HG03108 (cell line): ENCODE measurements around the gene TMEM190.

Experiments
- ATAC-seq: cut with Tn5 transposase; IDR thresholded peaks from one replicate; pipeline ENCODE4 v1.9.1; 2021; ENCODE audit warnings: moderate library complexity; ENCODE audit not compliant: unreplicated experiment

Gene TMEM190

DNA sequence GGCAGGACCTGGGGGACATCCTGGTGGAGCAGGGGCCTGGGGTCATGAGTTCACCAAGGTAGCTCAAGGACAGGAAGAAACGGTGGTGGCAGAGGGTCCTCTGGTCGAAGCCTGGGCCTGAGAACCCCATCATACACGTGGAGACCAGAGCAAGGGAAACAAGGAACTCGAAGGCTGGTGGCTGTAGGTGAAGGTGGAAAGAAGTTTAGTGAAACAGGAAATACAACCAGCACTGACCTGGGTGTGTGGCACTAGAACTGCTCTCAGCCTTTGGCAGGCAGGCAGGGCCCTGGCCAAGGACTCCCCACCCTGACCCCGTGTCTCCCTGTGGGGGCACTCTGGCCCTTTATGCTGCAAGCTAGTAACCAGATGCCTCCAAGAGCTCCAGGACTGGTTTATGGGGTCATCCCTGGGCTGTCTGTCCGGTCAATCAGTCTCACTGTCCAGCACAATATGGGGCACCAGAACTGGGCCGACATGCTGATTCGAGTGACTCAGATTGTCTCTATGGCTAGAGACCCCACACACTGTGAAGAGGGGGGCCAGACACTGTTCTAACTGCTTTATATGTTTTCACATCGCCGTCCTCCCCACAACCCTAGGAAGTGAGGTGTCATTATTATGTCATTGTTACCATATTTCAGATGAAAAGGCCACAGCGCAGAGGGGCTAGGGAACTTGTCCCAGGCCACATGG lies 25.9 kb upstream of the TMEM190 start:
- ATAC-seq, result no peak

DNA sequence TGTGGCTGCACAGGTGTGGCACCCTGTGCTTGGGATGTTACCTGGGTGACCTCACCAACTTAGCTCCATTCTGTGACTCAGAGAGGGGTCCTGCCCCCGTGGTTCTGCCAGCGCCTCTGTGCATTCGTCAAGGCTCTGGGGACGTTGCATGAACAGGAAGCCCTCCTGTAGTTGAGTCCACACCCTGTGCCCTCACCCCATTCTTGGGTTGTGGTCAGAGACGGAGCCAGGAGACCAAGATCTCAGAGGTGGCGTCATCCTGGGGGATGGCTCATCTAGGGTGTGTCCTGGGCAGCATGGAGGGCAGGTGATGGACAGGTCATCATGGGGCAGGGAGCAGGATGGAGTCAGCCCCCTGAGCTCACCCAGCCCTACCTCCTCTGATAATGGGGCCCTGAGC lies 24.6 kb upstream of the TMEM190 start:
- no peak for ATAC-seq

DNA sequence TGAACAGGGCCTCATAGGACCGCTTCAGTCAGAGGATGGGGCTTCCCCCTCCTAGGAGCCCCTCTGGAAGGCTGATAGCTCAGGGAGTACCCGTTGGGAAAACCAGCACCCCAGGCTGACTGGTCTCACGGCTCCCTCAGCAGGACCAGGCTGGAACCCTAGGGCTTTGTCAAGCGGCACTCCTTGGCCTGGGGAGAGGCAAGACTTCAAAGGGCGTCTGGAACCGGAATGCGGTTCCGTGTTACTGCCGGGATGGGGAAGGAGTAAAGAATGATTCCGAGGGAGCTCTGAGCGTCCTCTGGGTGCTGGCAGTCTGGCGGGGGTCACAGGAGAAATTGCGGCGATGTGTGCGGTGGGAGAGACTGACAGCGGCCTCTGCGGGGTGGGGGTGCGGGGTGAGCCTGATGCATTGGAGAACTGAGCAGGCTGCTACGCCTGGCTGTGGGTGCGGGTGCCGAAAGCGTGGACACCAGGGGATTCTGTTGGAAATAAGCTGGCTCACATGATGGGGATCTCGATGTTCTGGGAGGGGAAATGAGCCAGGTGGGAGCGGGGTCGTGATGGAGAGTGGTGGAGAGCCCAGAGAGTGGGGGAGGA lies 24.0 kb upstream of the TMEM190 start:
- ATAC-seq, result no peak

DNA sequence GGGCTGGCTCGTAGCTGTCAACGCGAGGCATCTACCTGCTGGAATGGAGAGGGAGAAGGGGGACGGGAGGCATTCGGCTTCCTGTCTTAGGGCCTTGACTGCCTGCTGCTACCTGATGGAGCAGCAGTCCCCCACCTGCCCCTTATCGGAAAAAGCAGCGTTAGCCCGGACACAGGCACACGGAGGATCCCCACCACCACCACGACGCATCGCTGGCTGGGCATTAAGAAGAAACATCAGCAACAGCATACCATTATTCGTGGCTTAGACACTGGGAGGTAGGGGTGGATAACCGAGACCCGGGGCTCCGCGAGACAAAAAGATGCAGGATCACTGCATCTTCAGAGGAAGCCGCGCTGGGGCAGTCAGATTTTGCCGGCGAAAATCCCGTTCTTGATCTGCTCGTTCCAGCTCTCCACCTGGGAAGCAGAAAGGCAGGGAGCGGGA lies 23.2 kb upstream of the TMEM190 start:
- no peak for ATAC-seq

DNA sequence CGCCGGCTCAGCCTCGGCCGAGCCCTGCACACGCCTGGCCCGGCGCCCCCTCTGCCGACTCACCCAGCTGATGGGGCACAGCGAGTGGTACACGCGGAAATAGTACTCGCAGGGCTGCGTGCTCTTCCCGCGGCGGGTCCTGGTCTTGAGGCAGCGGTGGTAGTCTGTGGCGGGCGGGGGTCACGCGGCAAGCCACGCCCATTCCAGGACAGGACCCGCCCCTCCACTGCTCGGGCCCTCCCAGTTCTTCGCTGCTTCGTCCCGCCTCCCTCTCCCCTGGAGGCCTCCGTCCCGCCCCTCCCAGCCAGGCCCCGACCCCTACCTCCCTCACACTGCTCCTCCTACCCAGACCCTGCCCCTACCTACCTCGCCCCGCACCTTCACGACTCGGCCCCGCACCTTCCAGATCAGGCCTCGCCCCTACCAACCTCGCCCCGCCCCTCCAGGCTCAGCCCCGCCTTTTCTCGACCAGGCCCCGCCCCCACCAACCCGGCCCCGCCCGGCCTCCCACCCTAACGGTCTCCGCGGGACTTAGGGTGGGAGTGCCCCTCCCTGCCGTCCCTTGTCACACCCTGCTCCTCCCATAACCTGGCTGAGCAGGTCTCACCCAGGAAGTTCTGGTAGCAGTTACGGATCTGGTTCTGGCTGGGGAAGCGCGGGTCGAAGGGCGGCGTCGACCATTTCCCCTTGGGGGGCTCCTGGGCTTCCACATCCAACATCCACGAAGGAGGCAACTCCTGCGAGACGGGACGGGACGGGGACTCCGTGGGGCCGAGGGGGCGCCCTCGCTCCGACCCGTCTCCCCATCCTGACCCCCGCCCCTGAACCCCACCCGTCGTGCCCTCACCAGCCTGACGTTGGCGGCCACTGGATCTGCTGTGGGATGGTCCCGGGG lies 22.6 kb upstream of the TMEM190 start:
- no peak for ATAC-seq

DNA sequence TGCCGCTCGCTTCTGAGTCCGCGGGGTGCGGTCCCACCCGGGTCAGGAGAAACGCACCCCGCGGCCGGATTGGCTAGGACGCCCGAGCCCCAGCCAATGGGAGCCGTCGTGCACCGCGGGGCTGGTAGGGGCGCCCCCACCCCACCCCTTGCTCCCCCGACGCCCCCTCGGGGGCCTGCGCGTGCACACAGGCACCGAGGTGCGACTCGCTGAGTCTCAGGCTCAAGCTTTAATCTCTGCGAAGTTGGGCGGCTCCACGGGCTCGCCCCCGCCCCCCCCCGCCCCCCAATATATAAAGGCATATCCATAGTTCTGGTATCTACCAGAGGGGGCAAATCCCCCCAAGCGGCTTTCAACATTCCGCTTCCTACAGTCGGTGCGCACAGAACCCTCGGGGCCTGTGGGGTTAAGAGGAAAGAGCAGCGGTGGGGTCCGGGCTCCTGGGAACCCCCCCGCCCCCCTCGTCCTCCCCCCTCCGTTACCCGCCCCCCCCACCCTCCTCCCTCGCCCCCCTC lies 21.9 kb upstream of the TMEM190 start, which contains the start of gene COX6B2:
Gene COX6B2, minus strand, starts transcription at position 22 of the 515 bp plus-strand sequence. CDS start 198 bp downstream, outside the sequence.
- no peak for ATAC-seq

DNA sequence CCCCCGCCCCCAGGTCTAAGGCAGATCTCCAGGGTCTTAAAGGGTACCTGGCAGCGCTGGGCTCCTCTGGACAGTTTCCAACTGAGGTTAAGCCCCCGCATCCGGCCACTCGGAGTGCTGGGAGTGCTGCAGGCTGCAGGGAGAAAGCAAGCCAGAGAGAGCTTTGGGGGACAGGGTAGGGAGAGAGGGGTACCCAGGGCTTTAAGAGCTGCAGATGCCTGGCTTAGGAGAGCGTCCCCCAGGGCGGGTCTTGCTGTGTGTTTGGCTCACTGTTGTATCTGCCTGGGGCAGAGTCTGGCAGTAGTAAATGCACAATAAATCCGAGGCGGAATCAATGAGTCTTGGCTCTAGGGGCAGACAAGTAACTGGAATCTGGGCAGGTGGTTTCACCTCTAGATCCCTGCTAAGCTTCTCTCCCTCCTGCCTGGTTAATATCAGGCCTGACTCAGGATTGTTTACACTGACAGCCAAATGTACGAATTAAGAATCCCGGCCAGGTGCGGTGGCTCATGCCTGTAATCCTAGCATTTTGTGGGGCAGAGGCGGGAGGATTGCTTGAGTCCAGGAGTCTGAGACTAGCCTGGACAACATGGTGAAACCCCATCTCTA lies 21.3 kb upstream of the TMEM190 start:
- no peak for ATAC-seq

DNA sequence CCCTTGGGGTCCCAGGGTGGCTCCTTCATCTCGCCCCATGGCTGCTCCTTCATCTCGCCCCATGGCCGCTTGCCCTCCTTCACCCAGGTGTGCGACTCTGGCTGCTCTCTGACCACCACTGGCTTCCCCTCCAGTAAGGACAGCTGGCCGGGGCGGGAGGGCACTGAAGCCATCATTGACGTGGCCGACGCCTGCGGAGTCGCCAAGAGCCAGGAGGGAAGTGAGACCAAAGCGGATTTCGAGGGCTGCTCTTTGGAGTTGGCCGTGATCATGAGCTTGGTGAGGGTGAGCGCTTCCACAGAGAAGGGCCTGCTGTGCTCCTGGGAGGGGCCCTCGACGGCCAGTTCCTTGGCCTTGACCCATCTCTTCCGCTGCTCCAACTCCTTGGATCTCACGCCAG lies 18.1 kb upstream of the TMEM190 start:
- no peak for ATAC-seq

DNA sequence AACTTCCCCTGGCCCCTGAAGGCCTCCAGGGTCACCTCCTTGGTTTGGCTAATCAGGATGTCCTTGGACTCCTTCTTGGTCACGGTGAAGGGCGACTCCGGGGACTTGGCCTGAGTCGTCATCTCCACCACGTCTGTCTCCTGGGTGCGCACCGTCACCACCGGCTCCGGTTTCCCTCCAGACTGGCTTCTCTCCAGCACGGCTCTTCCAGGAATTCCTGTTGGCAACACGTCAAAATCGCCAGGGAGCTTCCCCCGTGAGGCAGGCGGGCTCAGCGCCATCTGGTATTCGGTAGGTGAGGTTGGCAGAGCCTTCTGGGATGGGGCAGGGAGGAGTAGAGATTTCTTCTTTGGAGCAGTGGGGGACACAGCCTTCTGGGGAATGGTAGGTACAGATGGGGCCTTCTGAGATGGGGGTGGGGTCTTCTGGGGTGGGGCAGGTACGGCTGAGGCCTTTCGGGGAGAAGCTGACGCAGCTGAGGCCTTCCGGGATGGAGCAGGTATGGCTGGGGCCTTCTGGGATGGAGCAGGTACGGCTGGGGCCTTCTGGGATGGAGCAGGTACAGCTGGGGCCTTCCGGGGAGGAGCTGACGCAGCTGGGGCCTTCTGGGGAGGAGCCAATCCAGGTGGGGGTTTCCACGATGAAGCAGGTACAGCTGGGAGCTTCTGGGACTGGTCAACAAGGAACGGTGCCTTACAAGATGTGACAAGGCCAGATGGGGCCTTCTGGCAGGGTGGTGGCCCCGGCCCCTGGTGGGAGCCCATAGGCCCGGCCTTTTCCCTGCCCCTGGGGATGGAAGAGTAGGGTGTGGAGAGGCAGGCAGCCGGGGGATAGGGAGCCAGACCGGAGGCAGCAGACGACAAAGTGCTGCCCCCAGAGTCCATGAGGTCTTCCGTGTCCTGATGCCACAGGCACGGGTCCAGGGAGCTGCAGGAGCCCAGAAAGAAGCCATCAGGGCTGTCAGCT lies 17.4 kb upstream of the TMEM190 start:
- ATAC-seq, result no peak

DNA sequence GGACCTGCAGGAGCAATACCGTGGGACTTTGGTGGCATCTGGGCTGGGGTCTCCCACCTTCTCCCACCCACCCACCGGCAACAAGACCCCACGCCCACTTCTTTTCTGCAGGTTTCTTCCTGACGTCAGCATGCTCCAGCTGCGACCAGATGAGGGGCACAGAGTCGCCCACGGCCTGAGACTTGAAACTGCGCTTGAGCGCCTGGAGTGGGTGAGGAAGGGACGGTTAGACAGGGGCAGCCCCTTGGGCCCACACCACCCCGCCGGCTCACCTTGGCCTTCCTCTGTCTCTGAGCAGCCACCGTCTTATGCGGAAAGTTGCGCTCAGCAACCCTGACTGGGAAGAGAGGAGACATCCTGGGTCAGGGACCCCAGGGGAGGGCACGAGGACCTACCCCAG lies 15.7 kb upstream of the TMEM190 start:
- ATAC-seq, result no peak

DNA sequence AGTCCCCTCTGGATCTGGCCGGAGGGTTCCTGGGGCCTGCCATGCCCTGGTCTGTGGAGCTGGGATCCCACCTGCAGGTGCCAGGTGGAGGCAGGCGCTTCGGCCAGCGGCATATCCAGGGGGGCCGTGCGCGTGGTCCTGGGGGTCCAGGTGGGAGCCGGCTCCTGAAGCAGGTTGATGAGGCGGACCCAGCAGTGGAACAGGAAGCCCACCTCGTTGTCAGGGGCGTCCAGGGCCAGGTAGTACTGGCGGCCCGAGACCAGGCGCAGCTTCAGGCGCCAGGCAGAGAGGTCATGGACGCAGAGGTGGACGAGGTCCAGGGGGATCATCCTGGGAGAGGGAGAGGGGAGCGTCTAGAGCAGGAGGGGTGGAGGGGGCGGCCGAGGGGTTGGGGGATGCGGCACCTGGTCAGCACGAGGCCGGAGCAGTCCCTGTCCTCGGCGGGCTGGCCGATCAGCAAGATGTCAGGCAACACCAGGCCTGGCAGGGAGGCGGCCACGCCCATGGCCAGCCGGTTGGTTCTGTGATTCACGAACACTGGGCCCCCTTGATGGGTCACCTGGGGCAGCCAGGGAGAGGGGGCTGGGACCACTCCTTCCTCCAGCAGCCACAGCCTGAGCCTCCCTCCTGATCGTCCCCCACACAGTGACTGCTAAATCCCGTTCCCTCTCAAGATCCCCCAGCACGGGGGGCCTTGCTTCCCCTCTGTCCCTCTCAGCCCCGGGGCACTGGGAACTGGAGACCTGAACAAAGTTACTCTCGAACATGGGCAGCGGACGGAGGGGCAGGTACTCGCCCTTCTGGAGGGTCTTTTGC lies 14.2 kb upstream of the TMEM190 start:
- no peak for ATAC-seq

DNA sequence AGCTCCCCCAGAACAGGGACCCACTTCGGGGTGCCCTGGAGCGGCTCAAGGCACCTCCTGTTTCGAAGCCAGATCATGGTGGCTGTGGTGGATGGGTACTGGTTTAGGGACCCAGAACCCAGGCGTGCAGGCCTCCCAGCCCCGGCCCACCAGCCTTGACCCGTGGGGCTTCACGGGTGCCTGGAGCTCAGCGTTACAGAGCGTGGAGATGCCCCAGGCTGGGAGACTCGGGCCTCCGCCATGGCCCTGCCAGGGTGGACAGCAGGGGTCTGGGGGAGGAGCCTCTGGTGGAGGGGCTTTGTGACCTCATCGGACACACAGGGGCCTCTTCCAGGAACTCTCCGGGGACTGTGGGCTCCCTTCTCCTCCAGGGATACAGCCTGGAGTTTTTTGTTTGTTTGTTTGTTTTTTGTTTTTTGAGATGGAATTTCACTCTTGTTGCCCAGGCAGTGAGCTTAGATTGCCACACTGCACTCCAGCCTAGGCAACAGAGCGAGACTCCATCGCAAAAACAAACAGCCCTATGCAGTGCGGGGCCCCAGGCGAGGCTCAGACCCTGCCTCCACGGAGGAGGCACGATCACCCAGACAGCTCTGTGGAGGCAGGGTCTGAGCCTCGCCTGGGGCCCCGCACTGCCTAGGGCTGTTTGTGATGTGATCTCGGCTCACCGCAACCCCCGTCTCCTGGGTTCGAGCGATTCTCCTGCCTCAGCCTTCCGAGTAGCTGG lies 13.5 kb upstream of the TMEM190 start, which contains the start of gene GARIN5B:
Gene GARIN5B, minus strand, starts transcription at position 271 of the 727 bp plus-strand sequence. Its CDS starts 194 bp downstream, at position 77.
- no peak for ATAC-seq

DNA sequence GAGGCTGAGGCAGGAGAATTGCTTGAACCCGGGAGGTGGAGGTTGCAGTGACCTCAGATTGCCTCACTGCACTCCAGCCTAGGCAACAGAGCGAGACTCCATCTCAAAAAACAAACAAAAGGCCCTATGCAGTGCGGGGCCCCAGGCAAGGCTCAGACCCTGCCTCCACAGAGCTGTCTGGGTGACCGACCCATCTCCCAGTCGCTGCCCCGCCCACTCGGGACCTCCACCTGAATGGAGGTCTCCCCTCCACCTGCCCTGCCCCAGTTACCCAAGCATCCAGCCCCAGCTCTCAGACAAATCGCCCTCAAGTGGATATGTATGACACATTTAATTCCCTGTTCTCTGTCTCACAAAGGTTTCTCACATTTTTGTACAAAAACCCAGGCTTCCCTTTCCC lies 11.4 kb upstream of the TMEM190 start:
- ATAC-seq, result no peak

DNA sequence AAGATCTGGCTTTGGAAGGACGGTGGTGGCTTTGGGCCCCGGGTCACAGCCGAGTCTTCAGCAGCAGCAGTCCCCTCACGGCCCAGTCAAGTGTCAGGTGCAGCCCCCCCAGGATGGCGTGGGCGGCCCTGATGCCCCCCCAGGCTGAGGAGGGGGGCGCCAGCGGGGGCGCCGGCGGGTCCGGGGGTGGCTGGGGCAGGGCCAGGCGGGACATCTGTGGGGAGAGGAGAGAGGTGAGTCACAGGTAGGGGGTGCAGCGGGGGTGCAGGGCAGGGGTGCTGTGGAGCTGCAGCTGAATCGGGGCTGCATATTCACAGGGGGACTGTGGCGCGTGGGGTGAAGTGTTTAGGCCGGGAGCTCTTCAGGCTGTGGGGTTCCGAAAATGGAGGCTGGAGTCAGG lies 10.7 kb upstream of the TMEM190 start:
- no peak for ATAC-seq

DNA sequence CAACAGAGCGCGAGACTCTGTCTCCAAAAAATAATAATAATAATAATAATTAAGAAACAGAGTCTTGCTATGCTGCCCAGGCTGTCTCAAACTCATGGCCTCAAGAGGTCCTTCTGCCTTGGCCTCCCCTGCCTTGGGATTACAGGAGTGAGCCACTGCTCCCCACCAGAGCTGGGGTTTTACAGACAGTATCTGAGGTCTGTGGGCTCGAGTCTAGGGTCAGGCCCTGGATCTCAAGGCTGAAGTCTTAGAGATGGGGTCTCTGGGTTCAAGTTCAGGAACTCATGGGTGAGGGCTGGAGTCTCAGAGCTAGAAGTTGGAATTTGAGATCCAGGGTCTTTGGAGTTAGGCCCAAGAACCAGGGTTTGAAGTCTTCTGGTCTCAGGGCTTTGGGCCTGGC lies 9.8 kb upstream of the TMEM190 start:
- no peak for ATAC-seq

DNA sequence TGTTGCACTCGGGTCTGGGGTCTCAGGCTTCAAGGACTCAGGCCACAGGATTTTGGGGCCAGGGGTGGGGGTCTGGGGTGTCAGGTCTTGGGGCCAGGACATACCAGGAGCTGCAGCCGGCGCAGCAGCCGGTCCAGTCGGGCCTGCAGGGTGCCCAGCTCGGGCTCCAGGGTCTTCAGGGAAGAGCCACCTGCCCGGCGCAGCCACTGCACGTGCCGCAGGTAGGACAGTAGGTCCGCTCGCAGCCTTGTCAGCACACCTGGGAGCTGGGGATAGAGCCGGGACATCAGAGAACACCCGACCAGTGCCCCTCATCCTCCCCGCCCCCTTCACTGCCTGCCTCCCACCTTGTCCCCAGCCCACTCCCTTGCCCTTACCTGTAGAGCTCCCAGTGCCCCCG lies 8.5 kb upstream of the TMEM190 start:
- ATAC-seq, result no peak

DNA sequence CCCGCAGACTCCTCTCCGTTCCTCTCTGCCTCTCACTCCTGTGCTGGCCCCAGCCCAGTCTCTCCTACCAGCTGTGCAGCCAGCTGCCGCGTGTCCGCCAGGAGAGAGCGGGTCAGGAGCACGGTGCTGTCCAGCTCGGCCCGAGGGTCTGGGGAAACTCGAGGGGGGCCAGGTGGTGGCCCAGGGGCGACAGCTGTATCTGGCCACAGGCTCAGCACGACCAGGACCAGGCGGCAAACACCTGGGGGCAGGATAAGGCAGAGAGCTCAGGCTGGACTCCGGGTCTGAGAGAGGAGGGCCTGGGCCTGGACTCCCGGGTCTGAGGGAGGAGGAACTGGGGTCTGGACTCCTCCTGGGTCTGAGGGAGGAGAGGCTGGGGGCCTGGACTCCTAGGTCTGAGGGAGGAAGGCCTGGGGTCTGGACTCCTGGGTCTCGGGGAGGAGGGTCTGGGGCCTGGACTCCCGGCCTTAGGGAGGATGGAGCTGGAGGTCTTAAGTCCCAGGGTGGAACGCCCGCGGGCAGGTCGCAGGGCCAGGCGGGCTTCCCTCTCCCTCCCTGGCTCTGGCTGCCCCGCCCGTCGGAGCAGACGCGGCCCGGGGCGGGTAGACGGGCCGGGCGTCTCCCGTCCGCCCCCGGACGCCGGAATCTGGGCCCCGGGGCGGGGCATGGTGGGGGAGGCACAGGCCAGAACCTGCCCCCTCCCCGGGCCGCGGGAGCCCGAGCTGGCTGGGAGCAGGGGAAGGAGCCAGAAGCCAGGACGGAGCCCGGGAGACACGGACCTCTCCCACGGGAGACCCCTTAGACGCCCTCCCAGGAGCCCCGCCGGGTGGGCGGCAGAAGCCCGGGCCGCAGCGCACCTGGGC lies 7.7 kb upstream of the TMEM190 start:
- no peak for ATAC-seq
